GM19035 (cell line): ENCODE measurements around the gene ARHGAP44.
A peak's percentile ranks its signal among the peaks of the same experiment; 100 is the strongest.

Experiments
- ATAC-seq: cut with Tn5 transposase; IDR thresholded peaks from one replicate; pipeline ENCODE4 v1.9.1; 2021; ENCODE audit not compliant: unreplicated experiment

Gene ARHGAP44

GRCh38 chr17:13017655-13018459 lies 228.6 kb downstream of the ARHGAP44 start, which contains the start of gene ELAC2:
Gene ELAC2 (minus strand): TSS chr17:13018027. CDS start chr17:13017947, 80 bp downstream.
- peak; percentile 98 for ATAC-seq

GRCh38 chr17:13024016-13024415 lies 234.7 kb downstream of the ARHGAP44 start:
- ATAC-seq = no peak

- peak; percentile 84 for ATAC-seq
These were observed 235.4 kb downstream of the ARHGAP44 start for GRCh38 chr17:13024526-13025257.

GRCh38 chr17:13025258-13025627 lies 235.9 kb downstream of the ARHGAP44 start:
- no peak for ATAC-seq

GRCh38 chr17:13025687-13026086 lies 236.4 kb downstream of the ARHGAP44 start:
- no peak for ATAC-seq

- no peak for ATAC-seq
These were observed 237.9 kb downstream of the ARHGAP44 start for GRCh38 chr17:13027246-13027645.

GRCh38 chr17:13029340-13029739 lies 240.0 kb downstream of the ARHGAP44 start:
- no peak for ATAC-seq

- ATAC-seq = no peak
These were observed 240.8 kb downstream of the ARHGAP44 start for GRCh38 chr17:13030056-13030455.

GRCh38 chr17:13030459-13031300 lies 241.4 kb downstream of the ARHGAP44 start:
- ATAC-seq = no peak

- peak; percentile 81 for ATAC-seq
These were observed 242.5 kb downstream of the ARHGAP44 start for GRCh38 chr17:13031718-13032350.

- no peak for ATAC-seq
These were observed 246.1 kb downstream of the ARHGAP44 start for GRCh38 chr17:13035420-13035819.

GRCh38 chr17:13036751-13037150 lies 247.5 kb downstream of the ARHGAP44 start:
- no peak for ATAC-seq

GRCh38 chr17:13038931-13039665 lies 249.8 kb downstream of the ARHGAP44 start:
- ATAC-seq = no peak
